Loucy (cell line): ENCODE measurements around the gene PDE2A.

Experiments
- CTCF ChIP-seq: fragments of 200-600 bp; sonication (generic); conservative IDR thresholded peaks from 2 replicates; pipeline ENCODE4 v1.5.1; 2014; ENCODE audit warnings: mild to moderate bottlenecking, antibody characterized with exemption, low read length
- EZH2phosphoT487 ChIP-seq: fragments of 200-600 bp; IDR thresholded peaks from 2 replicates; pipeline ENCODE4 v1.6.1; 2018; ENCODE audit warnings: antibody characterized with exemption, mild to moderate bottlenecking, moderate library complexity, borderline replicate concordance

DNA sequence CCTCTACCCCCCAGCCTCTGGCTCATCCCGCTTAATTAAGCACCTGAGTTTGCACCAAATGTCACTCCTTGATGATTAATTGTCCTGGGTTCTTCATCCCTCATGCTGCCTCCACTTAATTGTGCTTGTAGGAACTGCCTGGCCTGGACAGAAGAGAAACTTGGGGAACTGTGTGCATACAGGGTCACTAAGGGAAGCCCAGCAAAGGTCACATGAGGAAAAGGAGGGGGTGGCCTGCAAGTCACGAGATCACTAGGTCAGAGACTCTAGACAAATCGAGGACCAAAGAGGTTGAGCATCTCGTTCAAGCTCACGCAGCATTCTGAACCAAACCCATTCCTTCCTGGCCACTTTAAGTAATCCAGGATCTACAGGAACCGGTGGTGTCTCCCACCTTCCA, 75.8 kb downstream of the PDE2A start:
- TF ChIP-seq CTCF, result no peak
- no peak for TF ChIP-seq EZH2phosphoT487
